ENCODE results near the gene CTSO. TPM values are rescaled to one million over a fixed set of nuclear protein-coding genes. Genes with fewer than 3 reads are reported as not detected.

Gene CTSO
- total and polyA plus RNA-seq, 4 donors = 8.0 to 58.3 (median 15.2) TPM

- Histone ChIP-seq H3K36me3 (ENCODE audit: control insufficient read depth in 4 of 4, insufficient read depth in 4 of 4, low read length in 4 of 4) (no peaks in the 10 kb centered on the region), H3K4me1 (ENCODE audit: control insufficient read depth in 5 of 5, insufficient read depth in 5 of 5, low read length in 5 of 5) (peaks cover 0 to 3% (median 0%) of the 10 kb centered on the region in 5 donors), H3K27me3 (ENCODE audit: control insufficient read depth in 3 of 3, insufficient read depth in 3 of 3, low read length in 2 of 3) (no peaks in the 10 kb centered on the region), H3K9me3 (ENCODE audit: control insufficient read depth in 4 of 4, insufficient read depth in 3 of 4, low read length in 3 of 4) (peaks cover 0 to 3% (median 0%) of the 10 kb centered on the region in 4 donors), H3K27ac (ENCODE audit: low read depth in 1 of 2, low read length in 1 of 2) (no peak overlapping the region), H3K4me3 (no peak overlapping the region), H3K9ac (ENCODE audit: insufficient read depth in 1 of 2, low read length in 2 of 2) (no peak overlapping the region)
- WGBS, 2 donors = 63 to 83% methylated on average over 2 of the region's 2 CpGs
- no peak for TF ChIP-seq CTCF (IDR thresholded peaks at IDR 0.05; ENCODE audit: control extremely low read depth, extremely low read depth)
- no peak for DNase-seq
- ATAC-seq (ENCODE audit: insufficient read depth, low FRiP score) = no peak
Observed at GRCh38 chr4:155966171-155966570, 12.5 kb upstream of the CTSO start.

GRCh38 chr4:155964016-155964891 lies 10.6 kb upstream of the CTSO start:
- Histone ChIP-seq H3K36me3 (ENCODE audit: control insufficient read depth in 4 of 4, insufficient read depth in 4 of 4, low read length in 4 of 4) (no peaks in the 10 kb centered on the region), H3K27ac (ENCODE audit: low read depth in 1 of 2, low read length in 1 of 2) (no peak overlapping the region), H3K4me3 (no peak overlapping the region), H3K27me3 (ENCODE audit: control insufficient read depth in 3 of 3, insufficient read depth in 3 of 3, low read length in 2 of 3) (no peaks in the 10 kb centered on the region), H3K9me3 (ENCODE audit: control insufficient read depth in 4 of 4, insufficient read depth in 3 of 4, low read length in 3 of 4) (peaks cover 0 to 3% (median 0%) of the 10 kb centered on the region in 4 donors), H3K9ac (ENCODE audit: insufficient read depth in 1 of 2, low read length in 2 of 2) (no peak overlapping the region), H3K4me1 (ENCODE audit: control insufficient read depth in 5 of 5, insufficient read depth in 5 of 5, low read length in 5 of 5) (peaks cover 0 to 3% (median 0%) of the 10 kb centered on the region in 5 donors)
- WGBS, 2 donors = 75 to 77% methylated on average over 8 of the region's 8 CpGs
- no peak for TF ChIP-seq CTCF (IDR thresholded peaks at IDR 0.05; ENCODE audit: control extremely low read depth, extremely low read depth)
- ATAC-seq (ENCODE audit: insufficient read depth, low FRiP score) (no peak), DNase-seq (no peak)

- 64 to 86% methylated on average over 2 of the region's 2 CpGs for WGBS, 2 donors
- no peak for TF ChIP-seq CTCF (IDR thresholded peaks at IDR 0.05; ENCODE audit: control extremely low read depth, extremely low read depth)
- H3K4me3 ChIP-seq = no peak overlapping the region
- ATAC-seq (ENCODE audit: insufficient read depth, low FRiP score) (no peak), DNase-seq (no peak)
- no peaks in the 10 kb centered on the region for H3K36me3 ChIP-seq (ENCODE audit: control insufficient read depth in 4 of 4, insufficient read depth in 4 of 4, low read length in 4 of 4)
- no peak overlapping the region for H3K9ac ChIP-seq (ENCODE audit: insufficient read depth in 1 of 2, low read length in 2 of 2)
- H3K27me3 ChIP-seq (ENCODE audit: control insufficient read depth in 3 of 3, insufficient read depth in 3 of 3, low read length in 2 of 3) = no peaks in the 10 kb centered on the region
- no peaks in the 10 kb centered on the region for H3K9me3 ChIP-seq (ENCODE audit: control insufficient read depth in 4 of 4, insufficient read depth in 3 of 4, low read length in 3 of 4)
- peaks cover 0 to 3% (median 0%) of the 10 kb centered on the region in 5 donors for H3K4me1 ChIP-seq (ENCODE audit: control insufficient read depth in 5 of 5, insufficient read depth in 5 of 5, low read length in 5 of 5)
- H3K27ac ChIP-seq (ENCODE audit: low read depth in 1 of 2, low read length in 1 of 2) = no peak overlapping the region
Observed at GRCh38 chr4:155962767-155963166, 9.1 kb upstream of the CTSO start.

Measured in lung (tissue), 12 donors.